ENCODE results near the gene GABRB2.
"Not testable (repeated sequence)": the region's sequence is repeated elsewhere in the genome, so short reads cannot be mapped to it uniquely, and the experiment has no call there.

Gene GABRB2

GRCh38 chr5:161295721-161296250 lies 250.7 kb downstream of the GABRB2 start:
- no peak for DNase-seq

GRCh38 chr5:161288071-161288470 lies 258.5 kb downstream of the GABRB2 start:
- DNase-seq = no peak

GRCh38 chr5:161287436-161287835 lies 259.1 kb downstream of the GABRB2 start:
- DNase-seq = no peak

GRCh38 chr5:161286066-161286655 lies 260.4 kb downstream of the GABRB2 start:
- DNase-seq = no peak

GRCh38 chr5:161284445-161284844 lies 262.1 kb downstream of the GABRB2 start:
- no peak for DNase-seq

- DNase-seq = no peak
These were observed 263.2 kb downstream of the GABRB2 start for GRCh38 chr5:161283296-161283695.

GRCh38 chr5:161278739-161279660 lies 267.5 kb downstream of the GABRB2 start:
- no peak for DNase-seq

GRCh38 chr5:161277011-161277410 lies 269.5 kb downstream of the GABRB2 start:
- no peak for DNase-seq

- no peak for DNase-seq
These were observed 271.6 kb downstream of the GABRB2 start for GRCh38 chr5:161274951-161275350.

- no peak for DNase-seq
These were observed 273.1 kb downstream of the GABRB2 start for GRCh38 chr5:161273410-161273809.

- DNase-seq = no peak
These were observed 274.7 kb downstream of the GABRB2 start for GRCh38 chr5:161271816-161272215.

GRCh38 chr5:161269125-161269524 lies 277.4 kb downstream of the GABRB2 start:
- no peak for DNase-seq

GRCh38 chr5:161266954-161267353 lies 279.6 kb downstream of the GABRB2 start:
- DNase-seq = no peak

GRCh38 chr5:161265006-161265405 lies 281.5 kb downstream of the GABRB2 start:
- no peak for DNase-seq

- no peak for DNase-seq
These were observed 283.3 kb downstream of the GABRB2 start for GRCh38 chr5:161263191-161263590.

- no peak for DNase-seq
These were observed 284.7 kb downstream of the GABRB2 start for GRCh38 chr5:161261668-161262323.

GRCh38 chr5:161258438-161258837 lies 288.1 kb downstream of the GABRB2 start:
- DNase-seq = no peak

- DNase-seq = no peak
These were observed 289.6 kb downstream of the GABRB2 start for GRCh38 chr5:161256957-161257356.

GRCh38 chr5:161252955-161253354 lies 293.6 kb downstream of the GABRB2 start:
- not testable (repeated sequence) for DNase-seq

GRCh38 chr5:161246749-161247148 lies 299.8 kb downstream of the GABRB2 start:
- DNase-seq = no peak

GRCh38 chr5:161245846-161246245 lies 300.7 kb downstream of the GABRB2 start:
- DNase-seq = not testable (repeated sequence)

All from CD4-positive, alpha-beta T cell treated with Interleukin-15 for 1 hour (primary cell).